GM21737 (cell line): Measurements from ENCODE around the gene TRABD.

Experiments used
- ATAC-seq: cut with Tn5 transposase; IDR thresholded peaks from one replicate; pipeline ENCODE4 v1.9.1; 2021; ENCODE audit warnings: mild to moderate bottlenecking, moderate library complexity; ENCODE audit not compliant: unreplicated experiment

TRABD gene

GRCh38 chr22:50233223-50233622 lies 47.5 kb downstream of the TRABD start:
- no peak for ATAC-seq

- ATAC-seq, result no peak
Observed at GRCh38 chr22:50236731-50237409, 51.2 kb downstream of the TRABD start.

- ATAC-seq, result no peak
Observed at GRCh38 chr22:50238755-50239154, 53.0 kb downstream of the TRABD start.

- ATAC-seq, result no peak
Observed at GRCh38 chr22:50242406-50242949, 56.8 kb downstream of the TRABD start.

- ATAC-seq, result no peak
Observed at GRCh38 chr22:50243685-50244419, 58.1 kb downstream of the TRABD start.

GRCh38 chr22:50244420-50245213 lies 58.9 kb downstream of the TRABD start, which contains the start of gene TUBGCP6:
Gene TUBGCP6 (minus strand): TSS chr22:50245023. CDS start chr22:50244459, 564 bp downstream.
- peak; percentile 57 for ATAC-seq

GRCh38 chr22:50245214-50246072 lies 59.7 kb downstream of the TRABD start:
- no peak for ATAC-seq

- ATAC-seq, result no peak
Observed at GRCh38 chr22:50246242-50247175, 60.8 kb downstream of the TRABD start.

GRCh38 chr22:50247748-50248147 lies 62.0 kb downstream of the TRABD start:
- ATAC-seq, result no peak

GRCh38 chr22:50248196-50249081 lies 62.7 kb downstream of the TRABD start:
- no peak for ATAC-seq
